ENCODE measurements around the gene CTNNB1. TPM values are rescaled to one million over a fixed set of nuclear protein-coding genes. Genes with fewer than 3 reads are reported as not detected.

CTNNB1 gene
- total and polyA plus RNA-seq, 2 of the 13 experiments (the other 11 are each of a cell fraction or from before 2014, with no cell fraction given), result 398 to 489 TPM

DNA sequence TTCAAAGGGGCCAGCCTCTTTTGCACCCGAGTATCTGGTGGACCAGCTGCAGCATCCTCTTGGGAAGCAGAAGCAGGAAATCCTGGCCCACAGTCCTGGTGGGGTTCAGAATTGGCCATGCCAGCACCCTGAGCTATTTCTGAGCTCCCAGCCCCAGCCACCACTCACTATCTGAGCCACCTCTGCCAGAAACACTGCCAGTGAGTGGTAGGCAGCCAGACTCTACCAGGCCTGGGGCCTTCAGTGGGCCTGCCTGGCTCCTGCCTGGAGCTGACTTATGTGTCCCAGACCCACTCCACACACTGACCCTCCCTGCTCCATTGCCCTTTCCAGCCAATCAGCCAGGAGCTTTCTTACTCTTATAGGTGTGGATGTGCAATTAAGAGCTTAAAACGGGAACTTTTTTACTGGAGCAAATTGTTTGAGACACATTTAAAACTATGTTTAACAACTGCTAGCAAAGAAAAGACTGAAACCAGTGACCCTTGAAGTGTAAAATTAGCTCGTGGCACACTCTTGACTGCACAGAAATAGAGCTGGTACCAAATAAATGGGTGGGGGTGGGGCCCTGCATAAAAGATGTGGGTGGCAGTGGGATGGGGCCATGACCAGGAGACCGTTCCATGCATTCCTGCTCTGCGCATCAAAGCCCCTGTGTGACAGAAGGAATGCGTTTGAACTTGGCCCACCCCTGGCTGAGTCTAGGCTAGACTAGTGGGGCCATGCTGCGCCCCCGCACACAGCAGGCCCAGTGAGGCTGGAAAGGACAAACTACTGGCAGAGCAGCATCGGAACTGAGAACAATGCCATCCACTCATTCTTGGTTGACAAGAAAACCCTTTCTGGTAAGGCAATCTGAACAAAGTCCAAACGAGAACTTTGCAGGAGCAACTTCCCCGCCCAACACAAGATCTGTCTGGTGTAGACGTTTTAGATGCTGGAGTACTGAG, 48.0 kb downstream of the CTNNB1 start (continued):
- TF ChIP-seq, protein P1, sequence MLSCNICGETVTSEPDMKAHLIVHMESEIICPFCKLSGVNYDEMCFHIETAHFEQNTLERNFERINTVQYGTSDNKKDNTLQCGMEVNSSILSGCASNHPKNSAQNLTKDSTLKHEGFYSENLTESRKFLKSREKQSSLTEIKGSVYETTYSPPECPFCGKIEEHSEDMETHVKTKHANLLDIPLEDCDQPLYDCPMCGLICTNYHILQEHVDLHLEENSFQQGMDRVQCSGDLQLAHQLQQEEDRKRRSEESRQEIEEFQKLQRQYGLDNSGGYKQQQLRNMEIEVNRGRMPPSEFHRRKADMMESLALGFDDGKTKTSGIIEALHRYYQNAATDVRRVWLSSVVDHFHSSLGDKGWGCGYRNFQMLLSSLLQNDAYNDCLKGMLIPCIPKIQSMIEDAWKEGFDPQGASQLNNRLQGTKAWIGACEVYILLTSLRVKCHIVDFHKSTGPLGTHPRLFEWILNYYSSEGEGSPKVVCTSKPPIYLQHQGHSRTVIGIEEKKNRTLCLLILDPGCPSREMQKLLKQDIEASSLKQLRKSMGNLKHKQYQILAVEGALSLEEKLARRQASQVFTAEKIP (CRISPR knock-in tag; IDR thresholded peaks at IDR 0.05; ENCODE audit: borderline replicate concordance), result no peak
- TF ChIP-seq, protein P2, sequence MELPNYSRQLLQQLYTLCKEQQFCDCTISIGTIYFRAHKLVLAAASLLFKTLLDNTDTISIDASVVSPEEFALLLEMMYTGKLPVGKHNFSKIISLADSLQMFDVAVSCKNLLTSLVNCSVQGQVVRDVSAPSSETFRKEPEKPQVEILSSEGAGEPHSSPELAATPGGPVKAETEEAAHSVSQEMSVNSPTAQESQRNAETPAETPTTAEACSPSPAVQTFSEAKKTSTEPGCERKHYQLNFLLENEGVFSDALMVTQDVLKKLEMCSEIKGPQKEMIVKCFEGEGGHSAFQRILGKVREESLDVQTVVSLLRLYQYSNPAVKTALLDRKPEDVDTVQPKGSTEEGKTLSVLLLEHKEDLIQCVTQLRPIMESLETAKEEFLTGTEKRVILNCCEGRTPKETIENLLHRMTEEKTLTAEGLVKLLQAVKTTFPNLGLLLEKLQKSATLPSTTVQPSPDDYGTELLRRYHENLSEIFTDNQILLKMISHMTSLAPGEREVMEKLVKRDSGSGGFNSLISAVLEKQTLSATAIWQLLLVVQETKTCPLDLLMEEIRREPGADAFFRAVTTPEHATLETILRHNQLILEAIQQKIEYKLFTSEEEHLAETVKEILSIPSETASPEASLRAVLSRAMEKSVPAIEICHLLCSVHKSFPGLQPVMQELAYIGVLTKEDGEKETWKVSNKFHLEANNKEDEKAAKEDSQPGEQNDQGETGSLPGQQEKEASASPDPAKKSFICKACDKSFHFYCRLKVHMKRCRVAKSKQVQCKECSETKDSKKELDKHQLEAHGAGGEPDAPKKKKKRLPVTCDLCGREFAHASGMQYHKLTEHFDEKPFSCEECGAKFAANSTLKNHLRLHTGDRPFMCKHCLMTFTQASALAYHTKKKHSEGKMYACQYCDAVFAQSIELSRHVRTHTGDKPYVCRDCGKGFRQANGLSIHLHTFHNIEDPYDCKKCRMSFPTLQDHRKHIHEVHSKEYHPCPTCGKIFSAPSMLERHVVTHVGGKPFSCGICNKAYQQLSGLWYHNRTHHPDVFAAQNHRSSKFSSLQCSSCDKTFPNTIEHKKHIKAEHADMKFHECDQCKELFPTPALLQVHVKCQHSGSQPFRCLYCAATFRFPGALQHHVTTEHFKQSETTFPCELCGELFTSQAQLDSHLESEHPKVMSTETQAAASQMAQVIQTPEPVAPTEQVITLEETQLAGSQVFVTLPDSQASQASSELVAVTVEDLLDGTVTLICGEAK (IDR thresholded peaks at IDR 0.05), result no peak
- TF ChIP-seq, protein P2 (CRISPR knock-in tag; IDR thresholded peaks at IDR 0.05), result no peak
- TF ChIP-seq ZNF235 (CRISPR knock-in tag; IDR thresholded peaks at IDR 0.05; ENCODE audit: borderline replicate concordance), result no peak
- 0 out of 2 replicates have a peak, but pooled peaks have one; percentile 42 for TF ChIP-seq PRMT3 (CRISPR knock-in tag; IDR thresholded peaks at IDR 0.05; ENCODE audit: borderline replicate concordance, low read depth)
- no peak for TF ChIP-seq HHEX (CRISPR knock-in tag; IDR thresholded peaks at IDR 0.05)
- TF ChIP-seq POLR2AphosphoS2 (IDR thresholded peaks at IDR 0.05; ENCODE audit: low read depth, low read length), result no peak
- TF ChIP-seq SIX1 (CRISPR knock-in tag; IDR thresholded peaks at IDR 0.05; ENCODE audit: borderline replicate concordance), result no peak; the same call in 1 of the 2 replicates
- TF ChIP-seq SPEN (CRISPR knock-in tag; IDR thresholded peaks at IDR 0.05; ENCODE audit: low read depth), result no peak
- TF ChIP-seq FOXJ3 (CRISPR knock-in tag; IDR thresholded peaks at IDR 0.05; ENCODE audit: borderline replicate concordance), result no peak
- TF ChIP-seq, protein P3, sequence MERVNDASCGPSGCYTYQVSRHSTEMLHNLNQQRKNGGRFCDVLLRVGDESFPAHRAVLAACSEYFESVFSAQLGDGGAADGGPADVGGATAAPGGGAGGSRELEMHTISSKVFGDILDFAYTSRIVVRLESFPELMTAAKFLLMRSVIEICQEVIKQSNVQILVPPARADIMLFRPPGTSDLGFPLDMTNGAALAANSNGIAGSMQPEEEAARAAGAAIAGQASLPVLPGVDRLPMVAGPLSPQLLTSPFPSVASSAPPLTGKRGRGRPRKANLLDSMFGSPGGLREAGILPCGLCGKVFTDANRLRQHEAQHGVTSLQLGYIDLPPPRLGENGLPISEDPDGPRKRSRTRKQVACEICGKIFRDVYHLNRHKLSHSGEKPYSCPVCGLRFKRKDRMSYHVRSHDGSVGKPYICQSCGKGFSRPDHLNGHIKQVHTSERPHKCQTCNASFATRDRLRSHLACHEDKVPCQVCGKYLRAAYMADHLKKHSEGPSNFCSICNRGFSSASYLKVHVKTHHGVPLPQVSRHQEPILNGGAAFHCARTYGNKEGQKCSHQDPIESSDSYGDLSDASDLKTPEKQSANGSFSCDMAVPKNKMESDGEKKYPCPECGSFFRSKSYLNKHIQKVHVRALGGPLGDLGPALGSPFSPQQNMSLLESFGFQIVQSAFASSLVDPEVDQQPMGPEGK (CRISPR knock-in tag; IDR thresholded peaks at IDR 0.05), result peak; percentile 99
- TF ChIP-seq FOXA1 (IDR thresholded peaks at IDR 0.05), result no peak
- TF ChIP-seq FOXA1 (CRISPR knock-in tag; IDR thresholded peaks at IDR 0.05), result peak; percentile 38; the same call in 1 of the 2 replicates
- TF ChIP-seq AGO1 (IDR thresholded peaks at IDR 0.05; ENCODE audit: low read depth, low read length, poor library complexity, severe bottlenecking), result no peak
- TF ChIP-seq ZNF556 (CRISPR knock-in tag; IDR thresholded peaks at IDR 0.05; ENCODE audit: borderline replicate concordance), result no peak
- no peak for TF ChIP-seq ZNF841 (CRISPR knock-in tag; IDR thresholded peaks at IDR 0.05; ENCODE audit: borderline replicate concordance)

All from HepG2 (cell line).